ENCODE results near the gene ZFP90. TPM values are rescaled to one million over a fixed set of nuclear protein-coding genes. Genes with fewer than 3 reads are reported as not detected.
"Not testable (repeated sequence)": the region's sequence is repeated elsewhere in the genome, so short reads cannot be mapped to it uniquely, and the experiment has no call there.

Gene ZFP90
- total RNA-seq, 1 donor from 2014 or later, result 18.4 TPM

DNA sequence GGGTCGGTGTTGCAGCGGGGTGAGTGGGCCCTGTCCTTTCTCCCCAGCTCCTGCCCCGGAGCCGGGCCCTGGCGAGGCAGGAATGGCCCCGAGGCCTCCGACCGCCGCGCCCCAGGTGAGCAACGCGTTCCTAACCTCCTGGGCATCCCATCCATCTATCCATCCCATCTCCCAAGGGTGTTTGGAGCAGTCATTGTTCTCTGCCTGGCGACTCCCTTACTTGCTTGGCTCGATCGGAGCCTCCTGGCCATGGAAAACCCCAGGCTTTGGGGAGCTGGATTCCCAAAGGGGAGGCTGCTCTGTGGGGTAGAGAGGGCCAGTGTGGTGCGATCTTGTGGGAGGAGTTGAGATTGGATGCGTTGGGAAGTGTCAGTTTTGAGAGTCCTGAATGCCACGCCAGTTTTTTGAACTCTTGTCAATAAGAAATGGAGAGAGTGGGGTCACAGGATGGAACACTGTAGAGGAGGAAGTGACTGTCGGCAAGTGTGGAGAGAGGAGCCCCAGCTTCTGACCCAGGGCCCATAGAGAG is 684 bp downstream of the ZFP90 start:
- DNase-seq (ENCODE audit: low read depth), result peak; percentile 22
- peaks cover 5% of the 10 kb centered on the region for H3K36me3 ChIP-seq (ENCODE audit: control insufficient read depth, insufficient read depth, low read length)
- TF ChIP-seq, protein P1, sequence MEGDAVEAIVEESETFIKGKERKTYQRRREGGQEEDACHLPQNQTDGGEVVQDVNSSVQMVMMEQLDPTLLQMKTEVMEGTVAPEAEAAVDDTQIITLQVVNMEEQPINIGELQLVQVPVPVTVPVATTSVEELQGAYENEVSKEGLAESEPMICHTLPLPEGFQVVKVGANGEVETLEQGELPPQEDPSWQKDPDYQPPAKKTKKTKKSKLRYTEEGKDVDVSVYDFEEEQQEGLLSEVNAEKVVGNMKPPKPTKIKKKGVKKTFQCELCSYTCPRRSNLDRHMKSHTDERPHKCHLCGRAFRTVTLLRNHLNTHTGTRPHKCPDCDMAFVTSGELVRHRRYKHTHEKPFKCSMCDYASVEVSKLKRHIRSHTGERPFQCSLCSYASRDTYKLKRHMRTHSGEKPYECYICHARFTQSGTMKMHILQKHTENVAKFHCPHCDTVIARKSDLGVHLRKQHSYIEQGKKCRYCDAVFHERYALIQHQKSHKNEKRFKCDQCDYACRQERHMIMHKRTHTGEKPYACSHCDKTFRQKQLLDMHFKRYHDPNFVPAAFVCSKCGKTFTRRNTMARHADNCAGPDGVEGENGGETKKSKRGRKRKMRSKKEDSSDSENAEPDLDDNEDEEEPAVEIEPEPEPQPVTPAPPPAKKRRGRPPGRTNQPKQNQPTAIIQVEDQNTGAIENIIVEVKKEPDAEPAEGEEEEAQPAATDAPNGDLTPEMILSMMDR (IDR thresholded peaks at IDR 0.05; ENCODE audit: insufficient read depth, low read length, severe bottlenecking), result no peak
- H3K27me3 ChIP-seq (ENCODE audit: control insufficient read depth, insufficient read depth, low read length), result no peaks in the 10 kb centered on the region
- no peak for FAIRE-seq
- peak overlapping the region; percentile 70 for H3K4me3 ChIP-seq (ENCODE audit: low read depth, low read length)

DNA sequence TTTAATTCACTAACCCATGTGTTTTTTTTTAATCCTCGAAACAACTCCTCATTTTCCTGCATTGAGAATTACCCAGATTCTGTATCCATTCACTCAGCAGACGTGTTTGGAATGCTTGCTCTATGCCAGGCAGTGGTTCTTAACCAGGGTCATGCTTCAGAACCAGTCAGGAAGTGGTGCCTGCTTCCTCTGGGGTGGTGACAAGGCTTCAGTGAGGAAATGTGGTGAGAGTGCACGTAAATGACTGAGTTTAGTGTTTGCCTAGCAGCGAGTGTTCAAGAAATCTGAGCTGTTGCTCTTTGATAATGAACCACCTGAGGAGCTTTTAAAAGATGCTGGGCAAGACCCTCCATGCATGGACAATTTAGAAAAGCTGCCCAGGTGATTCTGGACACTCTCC is 9.9 kb downstream of the ZFP90 start:
- Histone ChIP-seq H3K4me3 (ENCODE audit: low read depth, low read length) (no peak overlapping the region), H3K27me3 (ENCODE audit: control insufficient read depth, insufficient read depth, low read length) (no peaks in the 10 kb centered on the region), H3K36me3 (ENCODE audit: control insufficient read depth, insufficient read depth, low read length) (peaks cover 6% of the 10 kb centered on the region)
- DNase-seq (ENCODE audit: low read depth) (no peak), FAIRE-seq (no peak)
- TF ChIP-seq, protein P1 (IDR thresholded peaks at IDR 0.05; ENCODE audit: insufficient read depth, low read length, severe bottlenecking), result no peak

DNA sequence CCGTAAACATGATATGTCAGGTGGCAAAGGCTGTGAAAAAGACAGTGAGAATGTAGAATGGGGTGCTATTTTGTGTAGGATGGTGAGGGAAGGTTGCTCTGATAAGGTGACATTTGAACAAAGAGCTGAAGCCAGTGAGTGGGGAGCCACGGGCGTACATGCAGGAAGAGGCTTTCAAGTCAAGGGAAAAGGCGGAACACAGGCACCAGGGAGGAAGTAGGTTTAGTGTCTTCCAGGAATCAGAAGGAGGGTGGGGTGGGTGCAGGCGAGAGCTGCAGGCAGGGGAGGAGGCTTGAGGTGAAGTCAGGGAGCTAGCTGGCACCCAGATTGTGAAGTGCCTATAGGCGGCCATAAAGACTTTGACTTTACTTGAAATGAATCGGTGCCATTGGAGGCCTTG is 14.1 kb downstream of the ZFP90 start:
- Histone ChIP-seq H3K4me3 (ENCODE audit: low read depth, low read length) (no peak overlapping the region), H3K36me3 (ENCODE audit: control insufficient read depth, insufficient read depth, low read length) (peaks cover 12% of the 10 kb centered on the region), H3K27me3 (ENCODE audit: control insufficient read depth, insufficient read depth, low read length) (no peaks in the 10 kb centered on the region)
- FAIRE-seq (no peak), DNase-seq (ENCODE audit: low read depth) (no peak)
- TF ChIP-seq, protein P1 (IDR thresholded peaks at IDR 0.05; ENCODE audit: insufficient read depth, low read length, severe bottlenecking), result no peak

DNA sequence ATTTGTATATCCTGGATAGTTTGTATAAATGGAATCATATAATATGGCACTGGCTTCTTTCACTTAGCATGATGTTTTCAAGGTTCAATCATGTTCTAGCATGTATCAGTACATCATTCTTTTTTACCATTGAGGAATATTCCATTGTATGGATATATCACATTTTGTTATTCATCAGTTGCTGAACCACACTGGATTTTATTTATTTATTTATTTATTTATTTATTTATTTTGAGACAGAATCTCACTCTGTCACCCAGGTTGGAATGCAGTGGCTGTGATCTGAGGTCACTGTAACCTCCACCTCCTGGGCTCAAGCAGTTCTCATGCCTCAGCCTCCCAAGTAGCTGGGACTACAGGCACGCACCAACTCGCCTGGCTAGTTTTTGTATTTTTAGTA is 21.2 kb downstream of the ZFP90 start:
- H3K36me3 ChIP-seq (ENCODE audit: control insufficient read depth, insufficient read depth, low read length), result peaks cover 11% of the 10 kb centered on the region
- not testable (repeated sequence) for H3K4me3 ChIP-seq (ENCODE audit: low read depth, low read length); H3K27me3 ChIP-seq (ENCODE audit: control insufficient read depth, insufficient read depth, low read length); DNase-seq (ENCODE audit: low read depth); FAIRE-seq

DNA sequence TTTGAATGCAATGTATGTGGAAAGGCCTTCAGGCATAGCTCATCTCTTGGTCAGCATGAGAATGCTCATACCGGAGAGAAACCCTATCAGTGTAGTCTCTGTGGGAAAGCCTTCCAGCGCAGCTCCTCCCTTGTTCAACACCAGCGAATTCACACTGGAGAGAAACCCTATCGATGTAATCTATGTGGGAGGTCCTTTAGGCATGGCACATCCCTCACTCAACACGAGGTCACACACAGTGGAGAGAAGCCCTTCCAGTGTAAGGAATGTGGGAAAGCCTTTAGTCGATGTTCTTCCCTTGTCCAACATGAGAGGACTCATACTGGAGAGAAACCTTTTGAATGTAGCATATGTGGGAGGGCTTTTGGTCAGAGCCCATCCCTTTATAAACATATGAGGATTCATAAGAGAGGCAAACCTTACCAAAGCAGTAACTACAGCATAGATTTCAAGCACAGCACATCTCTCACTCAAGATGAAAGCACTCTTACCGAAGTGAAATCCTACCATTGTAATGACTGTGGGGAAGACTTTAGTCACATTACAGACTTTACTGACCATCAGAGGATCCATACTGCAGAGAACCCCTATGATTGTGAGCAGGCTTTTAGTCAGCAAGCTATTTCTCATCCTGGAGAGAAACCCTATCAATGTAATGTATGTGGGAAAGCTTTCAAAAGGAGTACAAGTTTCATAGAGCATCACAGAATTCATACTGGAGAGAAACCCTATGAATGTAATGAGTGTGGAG is 24.7 kb downstream of the ZFP90 start:
- Histone ChIP-seq H3K4me3 (ENCODE audit: low read depth, low read length) (no peak overlapping the region), H3K27me3 (ENCODE audit: control insufficient read depth, insufficient read depth, low read length) (no peaks in the 10 kb centered on the region), H3K36me3 (ENCODE audit: control insufficient read depth, insufficient read depth, low read length) (peaks cover 4% of the 10 kb centered on the region)
- DNase-seq (ENCODE audit: low read depth) (no peak), FAIRE-seq (peak; percentile 88)
- TF ChIP-seq, protein P1 (IDR thresholded peaks at IDR 0.05; ENCODE audit: insufficient read depth, low read length, severe bottlenecking), result no peak

DNA sequence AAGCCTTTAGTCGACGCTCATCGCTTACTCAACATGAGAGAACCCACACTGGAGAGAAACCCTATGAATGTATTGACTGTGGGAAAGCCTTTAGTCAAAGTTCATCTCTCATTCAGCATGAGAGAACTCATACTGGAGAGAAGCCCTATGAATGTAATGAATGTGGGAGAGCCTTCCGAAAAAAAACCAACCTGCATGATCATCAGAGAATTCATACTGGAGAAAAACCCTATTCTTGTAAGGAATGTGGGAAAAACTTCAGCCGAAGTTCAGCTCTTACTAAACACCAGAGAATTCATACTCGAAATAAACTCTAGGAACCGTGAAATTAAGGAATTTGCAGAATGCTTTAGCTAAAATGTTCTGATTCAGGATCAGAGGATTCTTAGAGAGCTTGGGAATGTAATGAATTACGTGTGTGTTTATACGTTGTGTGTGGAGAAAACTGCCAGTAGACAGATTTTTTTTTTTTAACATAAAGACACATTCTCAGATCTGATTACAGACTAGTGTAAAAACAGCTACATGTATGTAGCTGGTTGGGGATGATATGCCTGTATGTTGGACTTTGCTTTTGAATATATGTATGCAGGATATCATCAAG is 25.4 kb downstream of the ZFP90 start:
- Histone ChIP-seq H3K36me3 (ENCODE audit: control insufficient read depth, insufficient read depth, low read length) (peaks cover 3% of the 10 kb centered on the region), H3K4me3 (ENCODE audit: low read depth, low read length) (no peak overlapping the region), H3K27me3 (ENCODE audit: control insufficient read depth, insufficient read depth, low read length) (no peaks in the 10 kb centered on the region)
- DNase-seq (ENCODE audit: low read depth), result no peak
- TF ChIP-seq, protein P1 (IDR thresholded peaks at IDR 0.05; ENCODE audit: insufficient read depth, low read length, severe bottlenecking), result no peak
- no peak for FAIRE-seq

All from bronchial epithelial cell (primary cell).